Effector CD8-positive, alpha-beta T cell (primary cell): Measurements from ENCODE around the gene TRERF1.

Experiments used
- DNase-seq: peaks from one replicate; lab custom pipeline; 2025; lab: John Stamatoyannopoulos, UW

The TRERF1 gene

GRCh38 chr6:42423244-42423643 lies 28.5 kb downstream of the TRERF1 start:
- no peak for DNase-seq

- DNase-seq: no peak
Observed at GRCh38 chr6:42420741-42421140, 31.0 kb downstream of the TRERF1 start.

- DNase-seq: no peak
Observed at GRCh38 chr6:42419490-42420280, 32.0 kb downstream of the TRERF1 start.

- no peak for DNase-seq
Observed at GRCh38 chr6:42418724-42419123, 33.0 kb downstream of the TRERF1 start.

- no peak for DNase-seq
Observed at GRCh38 chr6:42417641-42418112, 34.0 kb downstream of the TRERF1 start.

GRCh38 chr6:42411406-42411805 lies 40.3 kb downstream of the TRERF1 start:
- DNase-seq: no peak

GRCh38 chr6:42410861-42411260 lies 40.9 kb downstream of the TRERF1 start:
- no peak for DNase-seq

GRCh38 chr6:42409581-42409980 lies 42.1 kb downstream of the TRERF1 start:
- DNase-seq: no peak

- no peak for DNase-seq
Observed at GRCh38 chr6:42407379-42407778, 44.3 kb downstream of the TRERF1 start.

GRCh38 chr6:42406306-42407280 lies 45.1 kb downstream of the TRERF1 start:
- DNase-seq: no peak

GRCh38 chr6:42405021-42405420 lies 46.7 kb downstream of the TRERF1 start:
- DNase-seq: no peak

GRCh38 chr6:42404484-42404883 lies 47.2 kb downstream of the TRERF1 start:
- DNase-seq: no peak

- no peak for DNase-seq
Observed at GRCh38 chr6:42403831-42404230, 47.9 kb downstream of the TRERF1 start.

- DNase-seq: no peak
Observed at GRCh38 chr6:42403421-42403820, 48.3 kb downstream of the TRERF1 start.

GRCh38 chr6:42402184-42402583 lies 49.5 kb downstream of the TRERF1 start:
- DNase-seq: no peak

GRCh38 chr6:42401613-42401951 lies 50.1 kb downstream of the TRERF1 start:
- no peak for DNase-seq

- no peak for DNase-seq
Observed at GRCh38 chr6:42400886-42401612, 50.7 kb downstream of the TRERF1 start.

GRCh38 chr6:42400061-42400760 lies 51.5 kb downstream of the TRERF1 start:
- DNase-seq: no peak

GRCh38 chr6:42396720-42397119 lies 55.0 kb downstream of the TRERF1 start:
- no peak for DNase-seq

- no peak for DNase-seq
Observed at GRCh38 chr6:42394881-42395620, 56.7 kb downstream of the TRERF1 start.

- DNase-seq: no peak
Observed at GRCh38 chr6:42394151-42394550, 57.6 kb downstream of the TRERF1 start.
